ENCODE data around the gene MYLIP.
"Not testable (repeated sequence)": the region's sequence is repeated elsewhere in the genome, so short reads cannot be mapped to it uniquely, and the experiment has no call there.

The MYLIP gene

DNA sequence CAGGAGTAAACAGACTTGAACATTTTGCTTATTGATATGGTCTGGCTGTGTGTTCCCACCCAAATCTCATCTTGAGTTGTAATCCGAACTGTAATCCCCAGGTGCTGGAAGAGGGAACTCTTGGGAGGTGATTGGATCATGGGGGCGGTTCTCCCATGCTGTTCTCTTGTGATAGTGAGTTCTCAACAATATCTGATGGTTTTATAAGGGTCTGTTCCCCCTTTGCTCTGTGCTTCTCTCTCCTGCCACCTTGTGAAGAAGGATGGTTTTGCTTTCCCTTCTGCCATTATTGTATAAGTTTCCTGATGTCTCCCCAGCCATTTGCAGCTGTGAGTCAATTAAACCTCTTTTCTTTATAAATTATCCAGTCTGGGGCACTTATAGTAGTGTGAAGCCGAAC lies 40.0 kb downstream of the MYLIP start:
- peak; percentile 45 for DNase-seq (ENCODE audit: low read depth, low spot score)
- TF ChIP-seq, protein P1, sequence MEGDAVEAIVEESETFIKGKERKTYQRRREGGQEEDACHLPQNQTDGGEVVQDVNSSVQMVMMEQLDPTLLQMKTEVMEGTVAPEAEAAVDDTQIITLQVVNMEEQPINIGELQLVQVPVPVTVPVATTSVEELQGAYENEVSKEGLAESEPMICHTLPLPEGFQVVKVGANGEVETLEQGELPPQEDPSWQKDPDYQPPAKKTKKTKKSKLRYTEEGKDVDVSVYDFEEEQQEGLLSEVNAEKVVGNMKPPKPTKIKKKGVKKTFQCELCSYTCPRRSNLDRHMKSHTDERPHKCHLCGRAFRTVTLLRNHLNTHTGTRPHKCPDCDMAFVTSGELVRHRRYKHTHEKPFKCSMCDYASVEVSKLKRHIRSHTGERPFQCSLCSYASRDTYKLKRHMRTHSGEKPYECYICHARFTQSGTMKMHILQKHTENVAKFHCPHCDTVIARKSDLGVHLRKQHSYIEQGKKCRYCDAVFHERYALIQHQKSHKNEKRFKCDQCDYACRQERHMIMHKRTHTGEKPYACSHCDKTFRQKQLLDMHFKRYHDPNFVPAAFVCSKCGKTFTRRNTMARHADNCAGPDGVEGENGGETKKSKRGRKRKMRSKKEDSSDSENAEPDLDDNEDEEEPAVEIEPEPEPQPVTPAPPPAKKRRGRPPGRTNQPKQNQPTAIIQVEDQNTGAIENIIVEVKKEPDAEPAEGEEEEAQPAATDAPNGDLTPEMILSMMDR (IDR thresholded peaks at IDR 0.05; ENCODE audit: low read depth, low read length), result peak; percentile 68
- in situ Hi-C loops (cut with HindIII; ENCODE audit: low sequenced_read_pairs), result no loop called here
- H3K4me3 ChIP-seq (ENCODE audit: low read depth, low read length), result no peak overlapping the region

DNA sequence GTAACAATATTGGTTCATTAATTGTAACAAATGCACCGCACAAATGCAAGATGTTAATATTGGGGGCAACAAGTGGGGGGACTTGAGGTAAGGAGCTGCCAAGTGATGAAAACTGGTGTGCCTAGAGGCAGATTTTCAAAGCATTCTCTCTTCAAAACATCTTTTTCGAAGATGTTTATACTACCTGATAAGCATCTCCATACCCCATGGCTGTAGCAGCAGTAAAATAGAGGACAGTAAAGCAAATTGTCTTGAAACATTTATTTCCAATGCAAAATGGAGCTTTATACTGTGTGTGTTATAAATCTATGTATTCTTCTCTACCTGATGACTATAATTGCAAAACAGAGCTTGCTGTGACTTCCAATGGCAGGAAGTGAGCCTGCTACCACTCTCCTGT lies 42.5 kb downstream of the MYLIP start:
- in situ Hi-C loops (cut with HindIII; ENCODE audit: low sequenced_read_pairs), result no loop called here
- no peak for DNase-seq (ENCODE audit: low read depth, low spot score)
- H3K4me3 ChIP-seq (ENCODE audit: low read depth, low read length), result no peak overlapping the region
- TF ChIP-seq, protein P1 (IDR thresholded peaks at IDR 0.05; ENCODE audit: low read depth, low read length), result no peak

DNA sequence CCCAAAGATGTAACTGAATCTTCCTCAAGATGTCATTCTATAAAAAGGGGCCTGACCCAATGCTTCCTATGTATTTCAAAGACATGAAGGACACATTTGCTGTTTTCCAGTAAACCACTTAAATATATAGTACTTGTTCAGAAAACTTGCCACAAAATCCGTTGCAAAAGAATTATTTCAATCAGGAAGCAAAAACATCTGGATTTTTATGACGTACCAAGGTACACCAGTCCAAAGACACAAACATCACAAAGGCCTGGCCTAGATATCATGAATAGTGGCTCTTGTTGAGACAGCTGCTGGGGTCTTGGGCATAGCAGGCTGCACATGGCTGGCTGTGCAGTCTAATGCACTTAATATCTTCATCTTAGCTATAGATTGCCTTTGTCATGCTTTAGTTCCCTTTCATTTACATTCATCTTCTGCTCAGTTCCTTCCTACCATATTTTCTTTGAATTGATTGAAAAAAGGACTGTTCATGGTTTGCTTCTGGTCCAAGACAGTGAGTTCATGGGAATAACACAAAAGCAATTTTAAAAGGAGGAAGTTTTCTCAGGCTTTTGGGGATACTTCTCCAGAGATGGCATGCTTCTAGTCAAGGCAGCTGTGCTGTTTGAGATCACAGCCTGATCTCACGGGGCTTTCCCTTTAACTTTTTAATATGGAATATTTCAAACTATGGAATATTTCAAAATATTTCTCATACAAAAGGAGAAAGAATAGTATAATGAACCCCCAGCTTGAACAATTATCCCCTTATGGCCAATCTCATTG lies 44.5 kb downstream of the MYLIP start:
- in situ Hi-C loops (cut with HindIII; ENCODE audit: low sequenced_read_pairs), result no loop called here
- DNase-seq (ENCODE audit: low read depth, low spot score), result no peak
- TF ChIP-seq, protein P1 (IDR thresholded peaks at IDR 0.05; ENCODE audit: low read depth, low read length), result no peak
- no peak overlapping the region for H3K4me3 ChIP-seq (ENCODE audit: low read depth, low read length)

DNA sequence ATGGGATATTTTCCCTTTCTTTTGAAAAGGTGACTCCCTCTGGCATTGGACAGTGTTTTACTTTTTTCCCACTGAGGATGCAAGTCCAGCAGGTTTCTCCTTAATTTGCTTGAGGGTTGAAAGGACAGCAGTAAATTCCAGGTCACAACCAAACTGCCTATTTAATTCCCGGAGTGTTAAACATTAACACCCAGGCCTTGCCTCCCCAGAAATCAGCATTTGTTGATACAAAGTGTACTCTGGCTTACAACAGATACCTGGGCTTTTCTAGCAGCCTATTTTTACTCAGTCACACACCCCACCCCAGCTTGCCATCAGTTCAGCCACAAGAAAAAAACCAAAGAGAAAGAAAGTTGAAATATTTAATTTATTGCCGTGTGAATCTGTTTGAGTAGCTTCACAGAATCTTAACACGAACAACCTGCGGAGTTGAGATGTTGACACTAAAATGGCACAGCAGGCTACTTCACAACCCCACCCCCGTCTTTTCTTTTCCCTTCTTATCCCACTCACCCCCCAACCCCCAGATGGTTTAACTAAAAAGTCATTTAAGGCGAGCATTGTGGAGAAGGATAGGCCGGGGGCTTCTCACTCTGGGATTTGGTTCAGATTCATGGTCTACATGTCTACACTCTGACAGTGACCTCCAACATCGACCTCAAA lies 45.7 kb downstream of the MYLIP start:
- TF ChIP-seq, protein P1 (IDR thresholded peaks at IDR 0.05; ENCODE audit: low read depth, low read length), result no peak
- no peak overlapping the region for H3K4me3 ChIP-seq (ENCODE audit: low read depth, low read length)
- no peak for DNase-seq (ENCODE audit: low read depth, low spot score)
- in situ Hi-C loops (cut with HindIII; ENCODE audit: low sequenced_read_pairs), result no loop called here

DNA sequence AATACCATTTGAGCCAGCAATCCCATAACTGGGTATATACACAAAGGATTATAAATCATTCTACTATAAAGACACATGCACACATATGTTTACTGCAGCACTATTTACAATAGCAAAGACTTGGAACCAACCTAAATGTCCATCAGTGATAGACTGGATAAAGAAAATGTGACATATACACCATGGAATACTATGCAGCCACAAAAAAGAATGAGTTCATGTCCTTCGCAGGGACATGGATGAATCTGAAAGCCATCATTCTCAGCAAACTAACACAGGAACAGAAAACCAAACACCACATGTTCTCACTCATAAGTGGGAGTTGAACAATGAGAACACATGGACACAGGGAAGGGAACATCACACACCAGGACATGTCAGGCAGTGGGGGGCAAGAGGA lies 47.7 kb downstream of the MYLIP start:
- in situ Hi-C loops (cut with HindIII; ENCODE audit: low sequenced_read_pairs); H3K4me3 ChIP-seq (ENCODE audit: low read depth, low read length); DNase-seq (ENCODE audit: low read depth, low spot score): not testable (repeated sequence)

DNA sequence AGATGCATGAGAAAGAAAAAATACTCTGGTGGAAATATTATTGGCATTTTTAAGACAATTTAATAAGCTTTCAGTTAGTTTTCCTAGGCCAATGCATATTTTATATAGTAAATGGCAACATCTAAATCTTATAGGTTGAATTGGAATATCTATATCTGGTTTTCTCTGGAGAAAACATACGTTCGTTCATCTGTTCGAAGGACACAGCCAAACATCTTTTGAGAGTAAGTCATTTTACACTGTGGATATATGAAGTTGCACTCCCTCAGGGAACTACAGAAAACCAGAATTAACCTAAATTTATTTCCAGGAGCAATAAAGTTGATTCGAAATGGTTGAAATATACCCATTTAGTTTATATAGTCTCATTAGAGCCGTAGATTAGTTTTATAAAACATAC lies 49.0 kb downstream of the MYLIP start:
- no peak for DNase-seq (ENCODE audit: low read depth, low spot score)
- TF ChIP-seq, protein P1 (IDR thresholded peaks at IDR 0.05; ENCODE audit: low read depth, low read length), result no peak
- in situ Hi-C loops (cut with HindIII; ENCODE audit: low sequenced_read_pairs), result no loop called here
- H3K4me3 ChIP-seq (ENCODE audit: low read depth, low read length), result no peak overlapping the region

DNA sequence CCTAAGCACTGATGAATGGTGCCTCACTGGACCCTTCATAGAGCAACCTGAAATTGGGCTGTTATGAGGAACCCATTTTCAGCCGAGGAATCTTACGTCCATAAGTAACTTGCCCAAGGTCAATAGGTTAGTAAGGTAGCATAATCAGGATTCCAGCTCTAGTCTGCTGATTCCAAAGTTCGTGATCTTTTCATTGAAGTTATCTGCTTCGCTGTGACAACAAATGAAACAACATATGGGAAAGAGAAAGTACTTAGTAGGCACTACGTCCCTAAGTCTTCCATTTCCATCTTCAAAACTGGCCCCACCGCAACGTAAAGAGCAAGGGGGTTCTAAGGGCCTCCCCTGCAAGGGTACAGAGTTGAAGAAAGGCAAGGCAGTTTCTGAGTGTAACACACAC lies 49.5 kb downstream of the MYLIP start:
- TF ChIP-seq, protein P1 (IDR thresholded peaks at IDR 0.05; ENCODE audit: low read depth, low read length), result no peak

More for the DNA sequence above, 49.5 kb downstream of the MYLIP start:
- DNase-seq (ENCODE audit: low read depth, low spot score), result no peak
- H3K4me3 ChIP-seq (ENCODE audit: low read depth, low read length), result no peak overlapping the region
- in situ Hi-C loops (cut with HindIII; ENCODE audit: low sequenced_read_pairs), result no loop called here

Measured in astrocyte of the spinal cord (primary cell).